Gastroesophageal sphincter (tissue), 3 donors: ENCODE measurements around the gene PKIB.

Experiments
- CTCF ChIP-seq, 4 experiments: fragments of 200-600 bp in 2 of 4; fragments of 450-650 bp in 2 of 4; sonication (generic) in 1 of 4; IDR thresholded peaks; one replicate each; pipeline ENCODE4 v1.5.1; 2017 to 2019; ENCODE audit warnings: antibody characterized with exemption in 4 of 4, mild to moderate bottlenecking in 2 of 4, moderate library complexity in 2 of 4
- POLR2A ChIP-seq, 2 donors: fragments of 450-650 bp; IDR thresholded peaks; one replicate each; pipeline ENCODE4 v1.6.1; 2017; ENCODE audit warnings: antibody characterized with exemption in 2 of 2, mild to moderate bottlenecking in 2 of 2, moderate library complexity in 1 of 2

DNA sequence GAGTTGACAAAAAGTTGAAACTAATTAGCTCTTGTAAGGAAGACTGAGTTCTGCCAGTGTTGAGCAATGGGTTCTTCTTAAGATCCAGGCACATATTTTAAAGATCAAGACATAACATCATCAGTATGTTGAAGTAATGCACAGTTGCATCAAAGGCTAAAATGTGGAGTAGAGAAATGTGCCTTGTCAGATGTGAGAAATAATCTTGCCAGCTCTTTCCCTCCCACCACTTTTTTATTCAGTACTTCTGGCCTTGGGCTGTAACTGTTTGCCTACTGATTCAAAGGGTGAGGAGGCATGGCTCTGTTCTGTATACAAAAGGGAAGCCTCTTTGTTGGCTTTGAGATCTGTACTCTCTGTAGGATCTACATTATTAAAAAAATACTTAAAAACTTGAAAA, 13.1 kb downstream of the PKIB start:
- TF ChIP-seq CTCF (IDR thresholded peaks at IDR 0.05), result no peak
- TF ChIP-seq POLR2A (IDR thresholded peaks at IDR 0.05), result no peak
